ENCODE data around the gene CENPB. TPM values are rescaled to one million over a fixed set of nuclear protein-coding genes. Genes with fewer than 3 reads are reported as not detected.
A peak's percentile ranks its signal among the peaks of the same experiment; 100 is the strongest.
"Not testable (repeated sequence)": the region's sequence is repeated elsewhere in the genome, so short reads cannot be mapped to it uniquely, and the experiment has no call there.

Gene CENPB
- total RNA-seq, result 173 TPM

- DNase-seq (ENCODE audit: low spot score in 2 of 2), result peak; percentile 47 to 93
- intact Hi-C loops (cut with DNase I), result loop anchor here (1.0 to 2.0 kb wide), 4 partner anchors 18 to 384 kb away; partner anchors contain the start of genes AP5S1 and MAVS
- peak; percentile 63 to 73 (median 68) for TF ChIP-seq CTCF (IDR thresholded peaks at IDR 0.05)
- H3K27ac ChIP-seq, result peak within 1 kb of the TSS; percentile 82 to 89
- H3K4me3 ChIP-seq, result peak within 1 kb of the TSS; percentile 67 to 94
- peaks cover 20 to 25% of the 10 kb centered on the region in 2 donors for H3K4me1 ChIP-seq
- H3K27me3 ChIP-seq, result no peaks in the 10 kb centered on the region
- H3K9me3 ChIP-seq, result no peaks in the 10 kb centered on the region
- peaks cover 0 to 12% of the 10 kb centered on the region in 2 donors for H3K36me3 ChIP-seq
Measured at GRCh38 chr20:3786665-3787323, at the start of gene CENPB. Gene CENPB (minus strand): TSS chr20:3786740. CDS start chr20:3786483, 257 bp downstream.

GRCh38 chr20:3836132-3836531, 49.6 kb upstream of the CENPB start:
- intact Hi-C loops (cut with DNase I), result no loop called here
- Histone ChIP-seq H3K4me3 (no peak overlapping the region), H3K36me3 (peaks cover 0 to 2% of the 10 kb centered on the region in 2 donors), H3K9me3 (no peaks in the 10 kb centered on the region), H3K27ac (no peak overlapping the region), H3K4me1 (no peaks in the 10 kb centered on the region), H3K27me3 (no peaks in the 10 kb centered on the region)
- no peak for TF ChIP-seq CTCF (IDR thresholded peaks at IDR 0.05)
- no peak for DNase-seq (ENCODE audit: low spot score in 2 of 2)

GRCh38 chr20:3829891-3830290, 43.4 kb upstream of the CENPB start:
- H3K9me3 ChIP-seq; H3K27ac ChIP-seq; H3K4me1 ChIP-seq; intact Hi-C loops (cut with DNase I); H3K4me3 ChIP-seq; H3K27me3 ChIP-seq; DNase-seq (ENCODE audit: low spot score in 2 of 2): not testable (repeated sequence)
- H3K36me3 ChIP-seq, result peaks cover 4 to 12% of the 10 kb centered on the region in 2 donors

GRCh38 chr20:3828798-3829197, 42.3 kb upstream of the CENPB start:
- intact Hi-C loops (cut with DNase I), result no loop called here
- no peaks in the 10 kb centered on the region for H3K27me3 ChIP-seq
- H3K4me3 ChIP-seq, result no peak overlapping the region
- no peaks in the 10 kb centered on the region for H3K4me1 ChIP-seq
- no peaks in the 10 kb centered on the region for H3K9me3 ChIP-seq
- no peak overlapping the region for H3K27ac ChIP-seq
- H3K36me3 ChIP-seq, result peaks cover 14 to 20% of the 10 kb centered on the region in 2 donors
- TF ChIP-seq CTCF (IDR thresholded peaks at IDR 0.05), result no peak
- no peak for DNase-seq (ENCODE audit: low spot score in 2 of 2)

GRCh38 chr20:3826420-3826819, 39.9 kb upstream of the CENPB start:
- Histone ChIP-seq H3K9me3 (no peaks in the 10 kb centered on the region), H3K27me3 (no peaks in the 10 kb centered on the region), H3K4me1 (peaks cover 1 to 2% of the 10 kb centered on the region in 2 donors), H3K36me3 (peaks cover 18 to 34% of the 10 kb centered on the region in 2 donors), H3K27ac (no peak overlapping the region), H3K4me3 (no peak overlapping the region)
- DNase-seq (ENCODE audit: low spot score in 2 of 2), result no peak
- no peak for TF ChIP-seq CTCF (IDR thresholded peaks at IDR 0.05)
- intact Hi-C loops (cut with DNase I), result no loop called here

GRCh38 chr20:3825526-3825925, 39.0 kb upstream of the CENPB start:
- Histone ChIP-seq H3K4me3 (no peak overlapping the region), H3K4me1 (peaks cover 3 to 6% of the 10 kb centered on the region in 2 donors), H3K27me3 (no peaks in the 10 kb centered on the region), H3K27ac (no peak overlapping the region), H3K9me3 (no peaks in the 10 kb centered on the region), H3K36me3 (peaks cover 18 to 34% of the 10 kb centered on the region in 2 donors)
- intact Hi-C loops (cut with DNase I), result no loop called here
- no peak for DNase-seq (ENCODE audit: low spot score in 2 of 2)
- no peak for TF ChIP-seq CTCF (IDR thresholded peaks at IDR 0.05)

Measured in ascending aorta (tissue), 2 donors.